ENCODE results near the gene ROBO1.

ROBO1 gene

GRCh38 chr3:79491029-79491641, 276.7 kb downstream of the ROBO1 start:
- Histone ChIP-seq H3K27ac (ENCODE audit: low read depth, low read length) (no peak overlapping the region), H4K20me1 (ENCODE audit: low read depth, low read length) (no peaks in the 10 kb centered on the region), H3K79me2 (ENCODE audit: insufficient read depth, low read length) (no peaks in the 10 kb centered on the region), H3F3A (ENCODE audit: insufficient read depth) (no peaks in the 10 kb centered on the region), H3K9me2 (replicated peaks; ENCODE audit: insufficient read depth, low read length) (no peaks in the 10 kb centered on the region), H3K9ac (ENCODE audit: low read length) (no peak overlapping the region), H2AFZ (ENCODE audit: low read depth, low read length, severe bottlenecking) (no peak overlapping the region), H3K27me3 (ENCODE audit: low read length) (no peaks in the 10 kb centered on the region), H3K36me3 (ENCODE audit: low read length) (no peaks in the 10 kb centered on the region), H3K9me3 (ENCODE audit: insufficient read depth, low read length) (no peaks in the 10 kb centered on the region), H3K4me3 (ENCODE audit: insufficient read depth, low read length, poor library complexity, severe bottlenecking) (no peak overlapping the region), H3K4me2 (ENCODE audit: low read depth, low read length, poor library complexity, severe bottlenecking) (no peak overlapping the region)
- TF ChIP-seq EZH2phosphoT487 (conservative IDR thresholded peaks at IDR 0.05; ENCODE audit: low read length) (no peak), CTCF (IDR thresholded peaks at IDR 0.05; ENCODE audit: insufficient read depth, low read length, poor library complexity, severe bottlenecking) (no peak)

GRCh38 chr3:79490165-79491028, 277.4 kb downstream of the ROBO1 start:
- Histone ChIP-seq H3K27ac (ENCODE audit: low read depth, low read length) (no peak overlapping the region), H3K4me2 (ENCODE audit: low read depth, low read length, poor library complexity, severe bottlenecking) (no peak overlapping the region), H3K9ac (ENCODE audit: low read length) (no peak overlapping the region), H3K4me3 (ENCODE audit: insufficient read depth, low read length, poor library complexity, severe bottlenecking) (no peak overlapping the region), H3K27me3 (ENCODE audit: low read length) (no peaks in the 10 kb centered on the region), H3K9me3 (ENCODE audit: insufficient read depth, low read length) (no peaks in the 10 kb centered on the region), H3K36me3 (ENCODE audit: low read length) (no peaks in the 10 kb centered on the region), H4K20me1 (ENCODE audit: low read depth, low read length) (no peaks in the 10 kb centered on the region), H3F3A (ENCODE audit: insufficient read depth) (no peaks in the 10 kb centered on the region), H3K79me2 (ENCODE audit: insufficient read depth, low read length) (no peaks in the 10 kb centered on the region), H2AFZ (ENCODE audit: low read depth, low read length, severe bottlenecking) (no peak overlapping the region), H3K9me2 (replicated peaks; ENCODE audit: insufficient read depth, low read length) (no peaks in the 10 kb centered on the region)
- no peak for TF ChIP-seq EZH2phosphoT487 (conservative IDR thresholded peaks at IDR 0.05; ENCODE audit: low read length)
- TF ChIP-seq CTCF (IDR thresholded peaks at IDR 0.05; ENCODE audit: insufficient read depth, low read length, poor library complexity, severe bottlenecking), result no peak

- Histone ChIP-seq H3K4me2 (ENCODE audit: low read depth, low read length, poor library complexity, severe bottlenecking) (no peak overlapping the region), H4K20me1 (ENCODE audit: low read depth, low read length) (no peaks in the 10 kb centered on the region), H3K36me3 (ENCODE audit: low read length) (no peaks in the 10 kb centered on the region), H2AFZ (ENCODE audit: low read depth, low read length, severe bottlenecking) (no peak overlapping the region), H3K9me2 (replicated peaks; ENCODE audit: insufficient read depth, low read length) (no peaks in the 10 kb centered on the region), H3K9me3 (ENCODE audit: insufficient read depth, low read length) (no peaks in the 10 kb centered on the region), H3K79me2 (ENCODE audit: insufficient read depth, low read length) (no peaks in the 10 kb centered on the region), H3K27me3 (ENCODE audit: low read length) (no peaks in the 10 kb centered on the region), H3K27ac (ENCODE audit: low read depth, low read length) (no peak overlapping the region), H3K4me3 (ENCODE audit: insufficient read depth, low read length, poor library complexity, severe bottlenecking) (no peak overlapping the region), H3K9ac (ENCODE audit: low read length) (no peak overlapping the region), H3F3A (ENCODE audit: insufficient read depth) (no peaks in the 10 kb centered on the region)
- no peak for TF ChIP-seq CTCF (IDR thresholded peaks at IDR 0.05; ENCODE audit: insufficient read depth, low read length, poor library complexity, severe bottlenecking)
These were observed 279.4 kb downstream of the ROBO1 start for GRCh38 chr3:79488407-79488806.
